ENCODE measurements around the gene ACTL8.

DNA sequence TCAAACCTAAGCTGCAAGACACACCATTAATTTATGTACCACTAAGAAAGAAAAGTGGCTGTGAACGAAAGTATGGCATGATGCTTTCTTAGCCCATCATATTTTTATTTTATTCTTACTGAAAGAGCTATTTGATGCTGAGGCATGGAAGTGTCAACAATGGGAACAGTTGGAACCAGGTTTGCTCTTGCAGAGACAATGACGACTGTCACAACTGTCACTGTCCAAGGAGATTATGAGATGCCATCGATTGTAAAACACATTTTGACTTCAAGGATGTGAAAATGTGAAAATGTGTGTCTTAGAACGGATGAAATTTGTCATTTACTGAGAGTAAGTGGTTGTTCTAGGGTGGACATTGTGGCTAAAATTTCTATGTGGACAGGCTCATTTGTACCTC lies 2.8 kb upstream of the ACTL8 start:
- no peak for TF ChIP-seq EP300 (IDR thresholded peaks at IDR 0.05)
- TF ChIP-seq, protein P1, sequence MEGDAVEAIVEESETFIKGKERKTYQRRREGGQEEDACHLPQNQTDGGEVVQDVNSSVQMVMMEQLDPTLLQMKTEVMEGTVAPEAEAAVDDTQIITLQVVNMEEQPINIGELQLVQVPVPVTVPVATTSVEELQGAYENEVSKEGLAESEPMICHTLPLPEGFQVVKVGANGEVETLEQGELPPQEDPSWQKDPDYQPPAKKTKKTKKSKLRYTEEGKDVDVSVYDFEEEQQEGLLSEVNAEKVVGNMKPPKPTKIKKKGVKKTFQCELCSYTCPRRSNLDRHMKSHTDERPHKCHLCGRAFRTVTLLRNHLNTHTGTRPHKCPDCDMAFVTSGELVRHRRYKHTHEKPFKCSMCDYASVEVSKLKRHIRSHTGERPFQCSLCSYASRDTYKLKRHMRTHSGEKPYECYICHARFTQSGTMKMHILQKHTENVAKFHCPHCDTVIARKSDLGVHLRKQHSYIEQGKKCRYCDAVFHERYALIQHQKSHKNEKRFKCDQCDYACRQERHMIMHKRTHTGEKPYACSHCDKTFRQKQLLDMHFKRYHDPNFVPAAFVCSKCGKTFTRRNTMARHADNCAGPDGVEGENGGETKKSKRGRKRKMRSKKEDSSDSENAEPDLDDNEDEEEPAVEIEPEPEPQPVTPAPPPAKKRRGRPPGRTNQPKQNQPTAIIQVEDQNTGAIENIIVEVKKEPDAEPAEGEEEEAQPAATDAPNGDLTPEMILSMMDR (IDR thresholded peaks at IDR 0.05), result no peak

All from ovary (tissue), 3 donors.